GM12878 (cell line): Measurements from ENCODE around the gene MED13L.

Experiments used
- CHD1 ChIP-seq: IDR thresholded peaks from 2 replicates; pipeline ENCODE4 v1.6.1; 2012; ENCODE audit warnings: low read depth, low read length, improper control_type of control experiment
- CTCF ChIP-seq, 3 experiments: IDR thresholded peaks in 2 of 3; conservative IDR thresholded peaks in 1 of 3; 2 replicates each; pipeline ENCODE4 v1.5.1; 2011; ENCODE audit warnings: low read depth in 3 of 3, low read length in 3 of 3, mild to moderate bottlenecking in 3 of 3, control low read depth in 2 of 3, moderate library complexity in 2 of 3, inconsistent platforms in 1 of 3, mixed read lengths in 1 of 3; ENCODE audit not compliant: control insufficient read depth in 2 of 3, insufficient read depth in 1 of 3; ENCODE audit errors: extremely low read depth in 1 of 3
- POLR2A ChIP-seq: IDR thresholded peaks from 2 replicates; pipeline ENCODE4 v1.6.1; 2011; ENCODE audit warnings: low read depth, mild to moderate bottlenecking, low read length
- STAT3 ChIP-seq: IDR thresholded peaks from 2 replicates; pipeline ENCODE4 v1.6.1; 2011; ENCODE audit warnings: low read depth, low read length, improper control_type of control experiment

- TF ChIP-seq CHD1 (no peak), CTCF (IDR thresholded peaks at IDR 0.05 in 2 of 3, conservative IDR thresholded peaks at IDR 0.05 in 1 of 3; ENCODE audit: control insufficient read depth in 2 of 3, extremely low read depth in 1 of 3, insufficient read depth in 1 of 3, low read depth in 3 of 3, low read length in 3 of 3) (no peak), POLR2A (no peak), STAT3 (no peak)
Observed at GRCh38 chr12:116128779-116129178, 148.7 kb downstream of the MED13L start.
